GM23248 (cell line): Measurements from ENCODE around the gene PRELID1. TPM values are rescaled to one million over a fixed set of nuclear protein-coding genes. Genes with fewer than 3 reads are reported as not detected.

Experiments
- DNase-seq: peaks from one replicate; pipeline ENCODE4 v3.0.0-alpha.2; 2015
- H2AFZ ChIP-seq: fragments of 200-600 bp; sonication (generic); 2 replicates; pipeline ENCODE4 v1.6.1; 2016; ENCODE audit warnings: antibody characterized with exemption
- H3F3A ChIP-seq: fragments of 200-600 bp; sonication (generic); 2 replicates; pipeline ENCODE4 v1.6.1; 2016; ENCODE audit warnings: mild to moderate bottlenecking, antibody characterized with exemption, mixed run types; ENCODE audit not compliant: insufficient read depth
- H3K27ac ChIP-seq: fragments of 200-600 bp; sonication (generic); 2 replicates; pipeline ENCODE4 v1.5.1; 2016; ENCODE audit warnings: mild to moderate bottlenecking
- H3K27me3 ChIP-seq: fragments of 200-600 bp; sonication (generic); replicated peaks from 2 replicates; pipeline ENCODE4 v1.6.1; 2016; ENCODE audit warnings: mild to moderate bottlenecking; ENCODE audit not compliant: insufficient read depth
- H3K36me3 ChIP-seq: fragments of 200-600 bp; sonication (generic); 2 replicates; pipeline ENCODE4 v1.6.1; 2016; ENCODE audit warnings: low read depth, mild to moderate bottlenecking
- H3K4me1 ChIP-seq: fragments of 200-600 bp; sonication (generic); 2 replicates; pipeline ENCODE4 v1.6.1; 2016; ENCODE audit warnings: mild to moderate bottlenecking; ENCODE audit not compliant: insufficient read depth
- H3K4me2 ChIP-seq: fragments of 200-600 bp; sonication (generic); one replicate; pipeline ENCODE4 v1.6.1; 2016; ENCODE audit warnings: mild to moderate bottlenecking; ENCODE audit not compliant: unreplicated experiment
- H3K4me3 ChIP-seq: fragments of 200-600 bp; sonication (generic); 2 replicates; pipeline ENCODE4 v1.5.1; 2016; ENCODE audit warnings: mild to moderate bottlenecking
- H3K79me2 ChIP-seq: fragments of 200-600 bp; sonication (generic); 2 replicates; pipeline ENCODE4 v1.6.1; 2016; ENCODE audit warnings: mild to moderate bottlenecking; ENCODE audit not compliant: insufficient read depth
- H3K9ac ChIP-seq: fragments of 200-600 bp; sonication (generic); 2 replicates; pipeline ENCODE4 v1.6.1; 2016; ENCODE audit warnings: mild to moderate bottlenecking
- H3K9me2 ChIP-seq: fragments of 200-600 bp; sonication (generic); 2 replicates; pipeline ENCODE4 v1.6.1; 2016; ENCODE audit warnings: mixed run types, mild to moderate bottlenecking, moderate library complexity; ENCODE audit not compliant: insufficient read depth
- H3K9me3 ChIP-seq: fragments of 200-600 bp; sonication (generic); one replicate; pipeline ENCODE4 v1.6.1; 2017; ENCODE audit warnings: low read depth
- H4K20me1 ChIP-seq: fragments of 200-600 bp; sonication (generic); 2 replicates; pipeline ENCODE4 v1.6.0; 2016; ENCODE audit not compliant: insufficient read depth
- EZH2 ChIP-seq: fragments of 200-600 bp; sonication (generic); IDR thresholded peaks from 2 replicates; pipeline ENCODE4 v1.6.1; 2018; ENCODE audit warnings: antibody characterized with exemption, mild to moderate bottlenecking; ENCODE audit not compliant: insufficient read depth, poor library complexity, severe bottlenecking
- EZH2phosphoT487 ChIP-seq: fragments of 200-600 bp; sonication (generic); IDR thresholded peaks from 2 replicates; pipeline ENCODE4 v1.6.1; 2018; ENCODE audit warnings: antibody characterized with exemption, moderate library complexity, mild to moderate bottlenecking, low read depth; ENCODE audit not compliant: insufficient read depth
- WGBS, 2 experiments: methylation state at CpG; one replicate each; pipeline ENCODE4 v1.1.6; 2015 to 2017; ENCODE audit warnings: low lambda C conversion rate in 2 of 2, low coverage in 1 of 2; ENCODE audit errors: missing lambda C conversion rate in 2 of 2; 5-methylcytosine and 5-hydroxymethylcytosine counted together
- in situ Hi-C: fragments of 300-500 bp; cut with MboI; formaldehyde crosslinking; loops from 2 replicates; pipeline ENCODE4 v1.15.0; 2020
- polyA plus RNA-seq: library from polyadenylated mRNA; unstranded; fragments of >200 nt; fragmentation: Nextera tagmentation; extraction: Ambion mirVana; gene quantifications from 2 replicates; pipeline ENCODE4 v1.2.1, GENCODE V29; 2016
- total RNA-seq: library from RNA; depleted of rRNA; stranded (reverse); fragments of >200 nt; shearing (Covaris generic); gene quantifications from 2 replicates; pipeline ENCODE4 v1.2.3, GENCODE V29; 2014

PRELID1 gene
- total and polyA plus RNA-seq, 2 experiments from 2014 or later: 212 to 255 TPM

DNA sequence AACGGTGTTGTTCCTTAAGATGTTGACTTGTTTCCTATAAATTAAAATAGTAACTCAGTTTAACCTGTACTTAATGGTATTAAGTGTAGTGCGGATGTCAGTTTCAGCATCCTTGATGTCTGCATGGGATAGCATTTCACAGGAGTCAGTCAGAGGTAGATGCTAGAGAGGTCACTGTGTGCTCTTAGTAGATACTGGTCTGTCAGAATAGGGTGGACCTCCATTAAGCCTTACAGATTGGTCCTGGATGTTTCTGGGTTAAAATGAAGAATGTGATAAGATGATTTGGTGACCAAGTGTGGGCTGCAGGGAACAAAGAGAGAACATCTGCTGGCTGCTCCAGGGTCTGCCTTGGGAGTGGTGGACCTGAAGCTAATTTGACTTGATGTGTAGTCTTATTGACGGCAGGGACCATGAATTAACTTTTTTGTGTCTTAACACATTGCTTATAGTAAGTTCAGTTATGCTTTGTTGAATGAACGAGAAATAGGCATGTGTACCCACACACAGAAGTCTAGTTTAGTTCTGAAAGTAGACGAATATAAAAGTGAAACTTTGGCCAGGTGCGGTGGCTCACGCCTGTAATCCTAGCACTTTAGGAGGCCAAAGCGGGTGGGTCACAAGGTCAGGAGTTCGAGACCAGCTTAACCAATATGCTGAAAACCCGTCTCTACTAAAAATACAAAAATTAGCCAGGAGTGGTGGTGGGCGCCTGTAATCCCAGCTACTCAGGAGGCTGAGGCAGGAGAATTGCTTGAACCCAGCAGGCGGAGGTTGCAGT lies 12.6 kb upstream of the PRELID1 start:
- H3K9me3 ChIP-seq: no peaks in the 10 kb centered on the region
- no peak for TF ChIP-seq EZH2phosphoT487
- TF ChIP-seq EZH2: no peak
- no peaks in the 10 kb centered on the region for H4K20me1 ChIP-seq
- no peak overlapping the region for H3K4me3 ChIP-seq
- no peak overlapping the region for H3K27ac ChIP-seq
- 94 to 95% methylated on average over 12 of the region's 12 CpGs for WGBS, 2 experiments
- peaks cover 53% of the 10 kb centered on the region for H3K36me3 ChIP-seq
- no peaks in the 10 kb centered on the region for H3K79me2 ChIP-seq
- no peaks in the 10 kb centered on the region for H3K9me2 ChIP-seq
- no peak overlapping the region for H3K4me2 ChIP-seq
- no peak overlapping the region for H3K9ac ChIP-seq
- no peaks in the 10 kb centered on the region for H3K4me1 ChIP-seq
- no peaks in the 10 kb centered on the region for H3K27me3 ChIP-seq
- in situ Hi-C loops: no loop called here
- no peak for DNase-seq
- H3F3A ChIP-seq: no peaks in the 10 kb centered on the region
- no peak overlapping the region for H2AFZ ChIP-seq

DNA sequence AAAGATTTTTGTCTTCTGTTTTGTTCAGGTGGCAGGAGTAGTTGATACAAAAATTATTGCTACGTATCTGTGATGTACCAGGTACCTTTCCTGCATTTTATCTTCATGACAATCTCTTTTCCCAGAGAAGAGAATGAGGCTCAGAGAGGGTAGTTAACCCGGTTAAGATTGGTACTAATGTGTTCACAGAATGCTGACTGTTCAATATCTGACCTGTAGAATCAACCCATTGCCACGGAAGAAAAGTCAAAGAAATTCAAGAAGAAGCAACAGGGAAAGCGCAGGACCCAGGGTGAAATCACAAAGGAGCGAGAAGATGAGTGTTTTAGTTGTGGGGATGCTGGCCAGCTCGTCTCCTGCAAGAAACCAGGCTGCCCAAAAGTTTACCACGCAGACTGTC lies 11.9 kb upstream of the PRELID1 start:
- H3K36me3 ChIP-seq: peaks cover 49% of the 10 kb centered on the region
- H3K27me3 ChIP-seq: no peaks in the 10 kb centered on the region
- peaks cover 1% of the 10 kb centered on the region; the same call in 1 of the 2 replicates for H3F3A ChIP-seq
- H3K9me3 ChIP-seq: no peaks in the 10 kb centered on the region
- no peaks in the 10 kb centered on the region for H3K79me2 ChIP-seq
- in situ Hi-C loops: no loop called here
- H3K27ac ChIP-seq: no peak overlapping the region
- no peak overlapping the region for H3K9ac ChIP-seq
- no peak for DNase-seq
- H4K20me1 ChIP-seq: no peaks in the 10 kb centered on the region
- H3K4me2 ChIP-seq: no peak overlapping the region
- H3K4me1 ChIP-seq: no peaks in the 10 kb centered on the region
- H3K4me3 ChIP-seq: no peak overlapping the region
- no peak overlapping the region for H2AFZ ChIP-seq
- TF ChIP-seq EZH2phosphoT487: no peak
- TF ChIP-seq EZH2: no peak
- WGBS, 2 experiments: 95 to 97% methylated on average over 7 of the region's 7 CpGs
- no peaks in the 10 kb centered on the region for H3K9me2 ChIP-seq

DNA sequence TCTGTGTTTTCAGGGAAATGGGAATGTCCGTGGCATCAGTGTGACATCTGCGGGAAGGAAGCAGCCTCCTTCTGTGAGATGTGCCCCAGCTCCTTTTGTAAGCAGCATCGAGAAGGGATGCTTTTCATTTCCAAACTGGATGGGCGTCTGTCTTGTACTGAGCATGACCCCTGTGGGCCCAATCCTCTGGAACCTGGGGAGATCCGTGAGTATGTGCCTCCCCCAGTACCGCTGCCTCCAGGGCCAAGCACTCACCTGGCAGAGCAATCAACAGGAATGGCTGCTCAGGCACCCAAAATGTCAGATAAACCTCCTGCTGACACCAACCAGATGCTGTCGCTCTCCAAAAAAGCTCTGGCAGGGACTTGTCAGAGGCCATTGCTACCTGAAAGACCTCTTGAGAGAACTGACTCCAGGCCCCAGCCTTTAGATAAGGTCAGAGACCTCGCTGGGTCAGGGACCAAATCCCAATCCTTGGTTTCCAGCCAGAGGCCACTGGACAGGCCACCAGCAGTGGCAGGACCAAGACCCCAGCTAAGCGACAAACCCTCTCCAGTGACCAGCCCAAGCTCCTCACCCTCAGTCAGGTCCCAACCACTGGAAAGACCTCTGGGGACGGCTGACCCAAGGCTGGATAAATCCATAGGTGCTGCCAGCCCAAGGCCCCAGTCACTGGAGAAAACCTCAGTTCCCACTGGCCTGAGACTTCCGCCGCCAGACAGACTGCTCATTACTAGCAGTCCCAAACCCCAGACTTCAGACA lies 9.6 kb upstream of the PRELID1 start:
- H3K9me3 ChIP-seq: no peaks in the 10 kb centered on the region
- in situ Hi-C loops: no loop called here
- H3K4me1 ChIP-seq: no peaks in the 10 kb centered on the region
- no peak for TF ChIP-seq EZH2
- no peak for TF ChIP-seq EZH2phosphoT487
- DNase-seq: no peak
- H3K9me2 ChIP-seq: no peaks in the 10 kb centered on the region
- H3K4me2 ChIP-seq: no peak overlapping the region
- H3K27me3 ChIP-seq: no peaks in the 10 kb centered on the region
- no peak overlapping the region for H3K27ac ChIP-seq
- WGBS, 2 experiments: 96 to 99% methylated on average over 12 of the region's 12 CpGs
- peaks cover 18% of the 10 kb centered on the region for H3F3A ChIP-seq
- H3K36me3 ChIP-seq: peaks cover 41% of the 10 kb centered on the region
- H3K79me2 ChIP-seq: no peaks in the 10 kb centered on the region
- no peak overlapping the region for H2AFZ ChIP-seq
- no peak overlapping the region for H3K4me3 ChIP-seq
- no peak overlapping the region for H3K9ac ChIP-seq
- H4K20me1 ChIP-seq: no peaks in the 10 kb centered on the region

DNA sequence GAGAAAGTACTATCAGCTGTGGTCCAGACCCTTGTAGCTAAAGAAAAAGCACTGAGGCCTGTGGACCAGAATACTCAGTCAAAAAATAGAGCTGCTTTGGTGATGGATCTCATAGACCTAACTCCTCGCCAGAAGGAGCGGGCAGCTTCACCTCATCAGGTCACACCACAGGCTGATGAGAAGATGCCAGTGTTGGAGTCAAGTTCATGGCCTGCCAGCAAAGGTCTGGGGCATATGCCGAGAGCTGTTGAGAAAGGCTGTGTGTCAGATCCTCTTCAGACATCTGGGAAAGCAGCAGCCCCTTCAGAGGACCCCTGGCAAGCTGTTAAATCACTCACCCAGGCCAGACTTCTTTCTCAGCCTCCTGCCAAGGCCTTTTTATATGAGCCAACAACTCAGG lies 9.0 kb upstream of the PRELID1 start:
- TF ChIP-seq EZH2 (no peak), EZH2phosphoT487 (no peak)

More for the DNA sequence above, 9.0 kb upstream of the PRELID1 start:
- WGBS, 2 experiments: 94 to 96% methylated on average over 3 of the region's 3 CpGs
- Histone ChIP-seq H3K4me1 (no peaks in the 10 kb centered on the region), H3K27ac (no peak overlapping the region), H2AFZ (no peak overlapping the region), H3K4me2 (no peak overlapping the region), H3K9me3 (no peaks in the 10 kb centered on the region), H4K20me1 (no peaks in the 10 kb centered on the region), H3K9ac (no peak overlapping the region), H3F3A (peaks cover 18% of the 10 kb centered on the region), H3K9me2 (no peaks in the 10 kb centered on the region), H3K27me3 (no peaks in the 10 kb centered on the region), H3K36me3 (peaks cover 35% of the 10 kb centered on the region), H3K4me3 (no peak overlapping the region), H3K79me2 (no peaks in the 10 kb centered on the region)
- in situ Hi-C loops: no loop called here
- DNase-seq: no peak
